Measurements from ENCODE around the gene PNMA6F. TPM values are rescaled to one million over a fixed set of nuclear protein-coding genes. Genes with fewer than 3 reads are reported as not detected.

PNMA6F gene
- total and polyA plus RNA-seq, 2 experiments from 2014 or later = 0.06 to 0.83 TPM

DNA sequence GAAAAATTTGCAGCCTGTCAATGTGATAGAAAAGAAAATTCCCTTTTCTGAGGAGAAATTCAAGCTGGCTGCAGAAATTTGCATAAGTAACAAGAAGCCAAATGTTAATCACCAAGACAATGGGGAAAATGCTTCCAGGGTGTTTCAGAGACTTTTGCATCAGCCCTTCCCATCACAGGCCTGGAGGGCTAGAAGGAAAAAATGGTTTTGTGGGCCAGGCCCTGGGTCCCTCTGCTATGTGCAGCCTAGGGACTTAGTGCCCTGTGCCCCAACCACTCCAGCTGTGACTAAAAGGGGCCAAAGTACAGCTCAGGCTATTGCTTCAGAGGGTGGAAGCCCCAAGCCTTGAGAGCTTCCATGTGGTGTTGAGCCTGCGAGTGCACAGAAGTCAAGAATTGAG, 36.3 kb upstream of the PNMA6F start (continued):
- TF ChIP-seq JUNB (IDR thresholded peaks at IDR 0.05; ENCODE audit: unreplicated experiment) (no peak), ZNF114 (CRISPR knock-in tag; IDR thresholded peaks at IDR 0.05) (no peak)

DNA sequence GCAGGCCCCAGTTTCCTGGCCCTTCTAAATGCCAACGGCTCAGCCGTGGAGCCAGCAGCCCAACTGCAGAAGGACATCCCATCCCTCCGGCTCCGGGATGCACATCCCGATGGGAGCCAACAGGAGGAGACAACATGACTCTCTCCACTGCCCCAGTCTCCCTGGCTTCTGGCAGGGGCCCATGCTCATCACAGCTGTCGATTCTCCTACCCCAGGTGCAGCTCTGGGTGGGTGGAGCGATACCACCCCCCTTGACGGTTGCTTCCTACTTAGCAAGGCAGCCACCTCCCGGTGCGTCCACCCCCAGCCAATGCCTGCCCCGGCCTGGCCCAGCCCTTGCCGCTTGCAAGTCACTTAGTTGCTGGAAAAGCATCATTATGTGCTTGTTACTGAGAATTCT, 31.8 kb upstream of the PNMA6F start:
- peaks cover 13% of the 10 kb centered on the region for H3K4me1 Mint-ChIP-seq
- DNase-seq (ENCODE audit: low spot score) (peak; percentile 36), ATAC-seq (peak; percentile 89)
- Histone ChIP-seq H3K27ac (ENCODE audit: low read depth) (no peak overlapping the region), H4K20me1 (replicated peaks; ENCODE audit: insufficient read depth) (no peaks in the 10 kb centered on the region), H3F3A (replicated peaks; ENCODE audit: low read depth) (no peaks in the 10 kb centered on the region), H3K27me3 (ENCODE audit: insufficient read depth) (no peaks in the 10 kb centered on the region), H3K4me3 (no peak overlapping the region), H3K4me2 (no peak overlapping the region), H3K36me3 (ENCODE audit: insufficient read depth) (no peaks in the 10 kb centered on the region), H3K79me2 (replicated peaks; ENCODE audit: insufficient read depth) (no peaks in the 10 kb centered on the region), H3K4me1 (ENCODE audit: insufficient read depth) (no peaks in the 10 kb centered on the region), H3K9me2 (ENCODE audit: insufficient read depth) (no peaks in the 10 kb centered on the region), H2AFZ (no peak overlapping the region)
- H3K36me3 Mint-ChIP-seq (ENCODE audit: low read depth) = peaks cover 23% of the 10 kb centered on the region
- TF ChIP-seq, protein P1, sequence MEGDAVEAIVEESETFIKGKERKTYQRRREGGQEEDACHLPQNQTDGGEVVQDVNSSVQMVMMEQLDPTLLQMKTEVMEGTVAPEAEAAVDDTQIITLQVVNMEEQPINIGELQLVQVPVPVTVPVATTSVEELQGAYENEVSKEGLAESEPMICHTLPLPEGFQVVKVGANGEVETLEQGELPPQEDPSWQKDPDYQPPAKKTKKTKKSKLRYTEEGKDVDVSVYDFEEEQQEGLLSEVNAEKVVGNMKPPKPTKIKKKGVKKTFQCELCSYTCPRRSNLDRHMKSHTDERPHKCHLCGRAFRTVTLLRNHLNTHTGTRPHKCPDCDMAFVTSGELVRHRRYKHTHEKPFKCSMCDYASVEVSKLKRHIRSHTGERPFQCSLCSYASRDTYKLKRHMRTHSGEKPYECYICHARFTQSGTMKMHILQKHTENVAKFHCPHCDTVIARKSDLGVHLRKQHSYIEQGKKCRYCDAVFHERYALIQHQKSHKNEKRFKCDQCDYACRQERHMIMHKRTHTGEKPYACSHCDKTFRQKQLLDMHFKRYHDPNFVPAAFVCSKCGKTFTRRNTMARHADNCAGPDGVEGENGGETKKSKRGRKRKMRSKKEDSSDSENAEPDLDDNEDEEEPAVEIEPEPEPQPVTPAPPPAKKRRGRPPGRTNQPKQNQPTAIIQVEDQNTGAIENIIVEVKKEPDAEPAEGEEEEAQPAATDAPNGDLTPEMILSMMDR (conservative IDR thresholded peaks at IDR 0.05; ENCODE audit: low read depth in 2 of 2) = peak in 1 of 2 experiments; percentile 16; a peak in 1 of 4 replicates
- no peak for TF ChIP-seq ZNF114 (CRISPR knock-in tag; IDR thresholded peaks at IDR 0.05)
- TF ChIP-seq, protein P2, sequence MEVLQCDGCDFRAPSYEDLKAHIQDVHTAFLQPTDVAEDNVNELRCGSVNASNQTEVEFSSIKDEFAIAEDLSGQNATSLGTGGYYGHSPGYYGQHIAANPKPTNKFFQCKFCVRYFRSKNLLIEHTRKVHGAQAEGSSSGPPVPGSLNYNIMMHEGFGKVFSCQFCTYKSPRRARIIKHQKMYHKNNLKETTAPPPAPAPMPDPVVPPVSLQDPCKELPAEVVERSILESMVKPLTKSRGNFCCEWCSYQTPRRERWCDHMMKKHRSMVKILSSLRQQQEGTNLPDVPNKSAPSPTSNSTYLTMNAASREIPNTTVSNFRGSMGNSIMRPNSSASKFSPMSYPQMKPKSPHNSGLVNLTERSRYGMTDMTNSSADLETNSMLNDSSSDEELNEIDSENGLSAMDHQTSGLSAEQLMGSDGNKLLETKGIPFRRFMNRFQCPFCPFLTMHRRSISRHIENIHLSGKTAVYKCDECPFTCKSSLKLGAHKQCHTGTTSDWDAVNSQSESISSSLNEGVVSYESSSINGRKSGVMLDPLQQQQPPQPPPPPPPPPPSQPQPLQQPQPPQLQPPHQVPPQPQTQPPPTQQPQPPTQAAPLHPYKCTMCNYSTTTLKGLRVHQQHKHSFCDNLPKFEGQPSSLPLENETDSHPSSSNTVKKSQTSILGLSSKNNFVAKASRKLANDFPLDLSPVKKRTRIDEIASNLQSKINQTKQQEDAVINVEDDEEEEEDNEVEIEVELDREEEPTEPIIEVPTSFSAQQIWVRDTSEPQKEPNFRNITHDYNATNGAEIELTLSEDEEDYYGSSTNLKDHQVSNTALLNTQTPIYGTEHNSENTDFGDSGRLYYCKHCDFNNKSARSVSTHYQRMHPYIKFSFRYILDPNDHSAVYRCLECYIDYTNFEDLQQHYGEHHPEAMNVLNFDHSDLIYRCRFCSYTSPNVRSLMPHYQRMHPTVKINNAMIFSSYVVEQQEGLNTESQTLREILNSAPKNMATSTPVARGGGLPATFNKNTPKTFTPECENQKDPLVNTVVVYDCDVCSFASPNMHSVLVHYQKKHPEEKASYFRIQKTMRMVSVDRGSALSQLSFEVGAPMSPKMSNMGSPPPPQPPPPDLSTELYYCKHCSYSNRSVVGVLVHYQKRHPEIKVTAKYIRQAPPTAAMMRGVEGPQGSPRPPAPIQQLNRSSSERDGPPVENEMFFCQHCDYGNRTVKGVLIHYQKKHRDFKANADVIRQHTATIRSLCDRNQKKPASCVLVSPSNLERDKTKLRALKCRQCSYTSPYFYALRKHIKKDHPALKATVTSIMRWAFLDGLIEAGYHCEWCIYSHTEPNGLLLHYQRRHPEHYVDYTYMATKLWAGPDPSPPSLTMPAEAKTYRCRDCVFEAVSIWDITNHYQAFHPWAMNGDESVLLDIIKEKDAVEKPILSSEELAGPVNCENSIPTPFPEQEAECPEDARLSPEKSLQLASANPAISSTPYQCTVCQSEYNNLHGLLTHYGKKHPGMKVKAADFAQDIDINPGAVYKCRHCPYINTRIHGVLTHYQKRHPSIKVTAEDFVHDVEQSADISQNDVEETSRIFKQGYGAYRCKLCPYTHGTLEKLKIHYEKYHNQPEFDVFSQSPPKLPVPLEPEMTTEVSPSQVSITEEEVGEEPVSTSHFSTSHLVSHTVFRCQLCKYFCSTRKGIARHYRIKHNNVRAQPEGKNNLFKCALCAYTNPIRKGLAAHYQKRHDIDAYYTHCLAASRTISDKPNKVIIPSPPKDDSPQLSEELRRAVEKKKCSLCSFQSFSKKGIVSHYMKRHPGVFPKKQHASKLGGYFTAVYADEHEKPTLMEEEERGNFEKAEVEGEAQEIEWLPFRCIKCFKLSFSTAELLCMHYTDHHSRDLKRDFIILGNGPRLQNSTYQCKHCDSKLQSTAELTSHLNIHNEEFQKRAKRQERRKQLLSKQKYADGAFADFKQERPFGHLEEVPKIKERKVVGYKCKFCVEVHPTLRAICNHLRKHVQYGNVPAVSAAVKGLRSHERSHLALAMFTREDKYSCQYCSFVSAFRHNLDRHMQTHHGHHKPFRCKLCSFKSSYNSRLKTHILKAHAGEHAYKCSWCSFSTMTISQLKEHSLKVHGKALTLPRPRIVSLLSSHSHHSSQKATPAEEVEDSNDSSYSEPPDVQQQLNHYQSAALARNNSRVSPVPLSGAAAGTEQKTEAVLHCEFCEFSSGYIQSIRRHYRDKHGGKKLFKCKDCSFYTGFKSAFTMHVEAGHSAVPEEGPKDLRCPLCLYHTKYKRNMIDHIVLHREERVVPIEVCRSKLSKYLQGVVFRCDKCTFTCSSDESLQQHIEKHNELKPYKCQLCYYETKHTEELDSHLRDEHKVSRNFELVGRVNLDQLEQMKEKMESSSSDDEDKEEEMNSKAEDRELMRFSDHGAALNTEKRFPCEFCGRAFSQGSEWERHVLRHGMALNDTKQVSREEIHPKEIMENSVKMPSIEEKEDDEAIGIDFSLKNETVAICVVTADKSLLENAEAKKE (CRISPR knock-in tag; IDR thresholded peaks at IDR 0.05) = no peak
- H3K27me3 Mint-ChIP-seq (ENCODE audit: insufficient read depth, low read depth, poor library complexity) = no peaks in the 10 kb centered on the region
- peaks cover 26% of the 10 kb centered on the region for H3K9me3 Mint-ChIP-seq
- no peak overlapping the region for H3K4me3 Mint-ChIP-seq
- no peak overlapping the region for H3K27ac Mint-ChIP-seq

Data from GM23338 (cell line).